Ovary (tissue), 3 donors: ENCODE results near the gene BPIFB4.

Source experiments
- POLR2A ChIP-seq: fragments of 450-650 bp; IDR thresholded peaks from one replicate; pipeline ENCODE4 v1.6.1; 2017; ENCODE audit warnings: antibody characterized with exemption, mild to moderate bottlenecking, moderate library complexity
- TF ChIP-seq, protein P1 (sequence below), 3 donors: fragments of 450-650 bp in 2 of 3; fragments of 200-600 bp in 1 of 3; IDR thresholded peaks; one replicate each; pipeline versions ENCODE4 v1.5.1 to v1.8.0; 2016 to 2022; ENCODE audit warnings: antibody characterized with exemption in 3 of 3, mild to moderate bottlenecking in 1 of 3
- donor health status: DM: no; HTN: no; CAD: no.

DNA sequence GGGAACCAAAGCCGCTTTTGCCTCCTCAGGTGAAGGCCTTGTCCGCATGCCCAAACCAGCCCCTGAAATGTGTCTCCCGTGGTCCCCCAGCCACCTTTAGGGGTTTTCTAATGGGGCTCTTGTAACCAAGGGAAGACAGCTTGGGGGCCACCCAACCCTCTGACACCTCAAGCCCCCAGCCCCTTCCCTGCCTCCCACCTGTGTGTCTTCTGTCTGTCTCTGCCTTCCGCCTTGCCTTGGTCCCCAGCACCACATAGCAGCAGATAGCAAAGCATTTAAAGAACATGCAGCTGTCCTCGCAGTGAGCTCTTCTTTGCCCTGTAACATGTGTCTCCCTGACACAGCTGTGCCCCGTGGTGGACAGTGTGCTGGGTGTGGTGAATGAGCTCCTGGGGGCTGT lies 16.2 kb upstream of the BPIFB4 start:
- TF ChIP-seq, protein P1, sequence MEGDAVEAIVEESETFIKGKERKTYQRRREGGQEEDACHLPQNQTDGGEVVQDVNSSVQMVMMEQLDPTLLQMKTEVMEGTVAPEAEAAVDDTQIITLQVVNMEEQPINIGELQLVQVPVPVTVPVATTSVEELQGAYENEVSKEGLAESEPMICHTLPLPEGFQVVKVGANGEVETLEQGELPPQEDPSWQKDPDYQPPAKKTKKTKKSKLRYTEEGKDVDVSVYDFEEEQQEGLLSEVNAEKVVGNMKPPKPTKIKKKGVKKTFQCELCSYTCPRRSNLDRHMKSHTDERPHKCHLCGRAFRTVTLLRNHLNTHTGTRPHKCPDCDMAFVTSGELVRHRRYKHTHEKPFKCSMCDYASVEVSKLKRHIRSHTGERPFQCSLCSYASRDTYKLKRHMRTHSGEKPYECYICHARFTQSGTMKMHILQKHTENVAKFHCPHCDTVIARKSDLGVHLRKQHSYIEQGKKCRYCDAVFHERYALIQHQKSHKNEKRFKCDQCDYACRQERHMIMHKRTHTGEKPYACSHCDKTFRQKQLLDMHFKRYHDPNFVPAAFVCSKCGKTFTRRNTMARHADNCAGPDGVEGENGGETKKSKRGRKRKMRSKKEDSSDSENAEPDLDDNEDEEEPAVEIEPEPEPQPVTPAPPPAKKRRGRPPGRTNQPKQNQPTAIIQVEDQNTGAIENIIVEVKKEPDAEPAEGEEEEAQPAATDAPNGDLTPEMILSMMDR (IDR thresholded peaks at IDR 0.05) = no peak
- TF ChIP-seq POLR2A = no peak
